PFSK-1 (cell line): Measurements from ENCODE around the gene FAIM2.

Source experiments
- POLR2AphosphoS5 ChIP-seq: IDR thresholded peaks from 2 replicates; pipeline ENCODE4 v1.6.1; 2012; ENCODE audit warnings: low read depth, mild to moderate bottlenecking, control low read depth, low read length, moderate library complexity
- SIN3A ChIP-seq: IDR thresholded peaks from 2 replicates; pipeline ENCODE4 v1.6.1; 2012; ENCODE audit warnings: mild to moderate bottlenecking, low read length, moderate library complexity, borderline replicate concordance; ENCODE audit not compliant: insufficient read depth
- TAF1 ChIP-seq: IDR thresholded peaks from 2 replicates; pipeline ENCODE4 v1.6.1; 2012; ENCODE audit warnings: low read length, control low read depth, borderline replicate concordance; ENCODE audit not compliant: insufficient read depth
- TF ChIP-seq, protein P1 (sequence below), 2 experiments: IDR thresholded peaks; 2 replicates each; pipeline versions ENCODE4 v1.6.1 to v1.8.0; 2011 to 2012; ENCODE audit warnings: low read depth in 2 of 2, low read length in 2 of 2, control low read depth in 1 of 2, inconsistent platforms in 1 of 2, mild to moderate bottlenecking in 1 of 2, moderate library complexity in 1 of 2; ENCODE audit not compliant: insufficient read depth in 1 of 2

DNA sequence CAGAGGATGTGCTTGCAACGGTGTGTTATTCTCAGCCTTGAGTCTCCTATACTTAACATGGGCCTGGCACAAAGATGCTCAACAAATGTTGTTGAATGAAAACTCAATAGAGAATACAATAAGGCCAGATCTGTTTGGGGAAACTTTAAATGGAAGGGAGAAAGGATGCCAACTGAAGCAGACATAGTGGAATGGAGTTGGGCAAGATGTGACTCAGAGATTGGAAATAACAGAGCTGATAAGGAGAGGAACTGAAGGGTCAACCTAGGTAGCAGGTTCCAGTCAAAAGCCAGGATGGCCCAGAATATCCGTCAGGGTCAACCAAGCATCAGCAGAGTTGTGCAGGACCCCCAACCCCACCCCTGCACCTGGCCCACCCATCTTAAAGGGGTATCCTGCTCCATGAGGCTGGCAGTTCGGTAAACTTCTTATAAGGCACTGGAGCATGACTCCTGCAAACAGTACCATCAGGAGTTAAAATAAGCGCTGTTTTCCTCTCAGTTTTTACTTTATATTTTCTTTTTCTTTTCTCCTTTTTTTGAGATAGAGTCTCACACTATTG lies 59.7 kb downstream of the FAIM2 start:
- TF ChIP-seq POLR2AphosphoS5 (no peak), SIN3A (no peak), TAF1 (no peak)
- TF ChIP-seq, protein P1, sequence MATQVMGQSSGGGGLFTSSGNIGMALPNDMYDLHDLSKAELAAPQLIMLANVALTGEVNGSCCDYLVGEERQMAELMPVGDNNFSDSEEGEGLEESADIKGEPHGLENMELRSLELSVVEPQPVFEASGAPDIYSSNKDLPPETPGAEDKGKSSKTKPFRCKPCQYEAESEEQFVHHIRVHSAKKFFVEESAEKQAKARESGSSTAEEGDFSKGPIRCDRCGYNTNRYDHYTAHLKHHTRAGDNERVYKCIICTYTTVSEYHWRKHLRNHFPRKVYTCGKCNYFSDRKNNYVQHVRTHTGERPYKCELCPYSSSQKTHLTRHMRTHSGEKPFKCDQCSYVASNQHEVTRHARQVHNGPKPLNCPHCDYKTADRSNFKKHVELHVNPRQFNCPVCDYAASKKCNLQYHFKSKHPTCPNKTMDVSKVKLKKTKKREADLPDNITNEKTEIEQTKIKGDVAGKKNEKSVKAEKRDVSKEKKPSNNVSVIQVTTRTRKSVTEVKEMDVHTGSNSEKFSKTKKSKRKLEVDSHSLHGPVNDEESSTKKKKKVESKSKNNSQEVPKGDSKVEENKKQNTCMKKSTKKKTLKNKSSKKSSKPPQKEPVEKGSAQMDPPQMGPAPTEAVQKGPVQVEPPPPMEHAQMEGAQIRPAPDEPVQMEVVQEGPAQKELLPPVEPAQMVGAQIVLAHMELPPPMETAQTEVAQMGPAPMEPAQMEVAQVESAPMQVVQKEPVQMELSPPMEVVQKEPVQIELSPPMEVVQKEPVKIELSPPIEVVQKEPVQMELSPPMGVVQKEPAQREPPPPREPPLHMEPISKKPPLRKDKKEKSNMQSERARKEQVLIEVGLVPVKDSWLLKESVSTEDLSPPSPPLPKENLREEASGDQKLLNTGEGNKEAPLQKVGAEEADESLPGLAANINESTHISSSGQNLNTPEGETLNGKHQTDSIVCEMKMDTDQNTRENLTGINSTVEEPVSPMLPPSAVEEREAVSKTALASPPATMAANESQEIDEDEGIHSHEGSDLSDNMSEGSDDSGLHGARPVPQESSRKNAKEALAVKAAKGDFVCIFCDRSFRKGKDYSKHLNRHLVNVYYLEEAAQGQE (IDR thresholded peaks at IDR 0.05; ENCODE audit: insufficient read depth in 1 of 2, low read depth in 2 of 2, low read length in 2 of 2): no peak
